ENCODE results near the gene LRP1B.

DNA sequence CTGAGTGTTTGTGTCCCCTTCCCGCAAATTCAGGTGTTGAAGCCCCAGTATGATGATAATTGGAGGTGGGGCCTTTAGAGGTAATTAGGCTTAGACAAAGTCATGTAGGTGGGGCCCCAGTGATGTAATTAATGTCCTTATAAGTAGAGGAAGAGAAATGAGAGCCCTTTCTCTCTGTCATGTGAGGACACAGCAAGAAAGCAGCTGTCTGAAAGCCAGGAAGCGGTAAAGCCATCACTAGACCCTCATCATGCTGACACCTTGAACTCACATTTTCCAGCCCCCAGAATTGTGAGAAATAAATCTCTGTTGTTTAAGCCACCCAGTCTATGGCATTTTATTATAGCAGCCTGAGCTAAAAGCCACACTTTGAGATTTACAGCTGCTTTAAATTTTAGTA is 1580.0 kb downstream of the LRP1B start:
- TF ChIP-seq, protein P1, sequence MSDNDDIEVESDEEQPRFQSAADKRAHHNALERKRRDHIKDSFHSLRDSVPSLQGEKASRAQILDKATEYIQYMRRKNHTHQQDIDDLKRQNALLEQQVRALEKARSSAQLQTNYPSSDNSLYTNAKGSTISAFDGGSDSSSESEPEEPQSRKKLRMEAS (IDR thresholded peaks at IDR 0.05), result no peak
- TF ChIP-seq ZBTB7A (IDR thresholded peaks at IDR 0.05; ENCODE audit: low read depth), result no peak
- no peak for TF ChIP-seq CEBPB (IDR thresholded peaks at IDR 0.05)
- no peak for TF ChIP-seq EP300 (IDR thresholded peaks at IDR 0.05; ENCODE audit: borderline replicate concordance)
- no peak for TF ChIP-seq FOXM1 (IDR thresholded peaks at IDR 0.05; ENCODE audit: borderline replicate concordance, low read depth)
- TF ChIP-seq YY1 (IDR thresholded peaks at IDR 0.05; ENCODE audit: low read depth), result no peak
- TF ChIP-seq, protein P2, sequence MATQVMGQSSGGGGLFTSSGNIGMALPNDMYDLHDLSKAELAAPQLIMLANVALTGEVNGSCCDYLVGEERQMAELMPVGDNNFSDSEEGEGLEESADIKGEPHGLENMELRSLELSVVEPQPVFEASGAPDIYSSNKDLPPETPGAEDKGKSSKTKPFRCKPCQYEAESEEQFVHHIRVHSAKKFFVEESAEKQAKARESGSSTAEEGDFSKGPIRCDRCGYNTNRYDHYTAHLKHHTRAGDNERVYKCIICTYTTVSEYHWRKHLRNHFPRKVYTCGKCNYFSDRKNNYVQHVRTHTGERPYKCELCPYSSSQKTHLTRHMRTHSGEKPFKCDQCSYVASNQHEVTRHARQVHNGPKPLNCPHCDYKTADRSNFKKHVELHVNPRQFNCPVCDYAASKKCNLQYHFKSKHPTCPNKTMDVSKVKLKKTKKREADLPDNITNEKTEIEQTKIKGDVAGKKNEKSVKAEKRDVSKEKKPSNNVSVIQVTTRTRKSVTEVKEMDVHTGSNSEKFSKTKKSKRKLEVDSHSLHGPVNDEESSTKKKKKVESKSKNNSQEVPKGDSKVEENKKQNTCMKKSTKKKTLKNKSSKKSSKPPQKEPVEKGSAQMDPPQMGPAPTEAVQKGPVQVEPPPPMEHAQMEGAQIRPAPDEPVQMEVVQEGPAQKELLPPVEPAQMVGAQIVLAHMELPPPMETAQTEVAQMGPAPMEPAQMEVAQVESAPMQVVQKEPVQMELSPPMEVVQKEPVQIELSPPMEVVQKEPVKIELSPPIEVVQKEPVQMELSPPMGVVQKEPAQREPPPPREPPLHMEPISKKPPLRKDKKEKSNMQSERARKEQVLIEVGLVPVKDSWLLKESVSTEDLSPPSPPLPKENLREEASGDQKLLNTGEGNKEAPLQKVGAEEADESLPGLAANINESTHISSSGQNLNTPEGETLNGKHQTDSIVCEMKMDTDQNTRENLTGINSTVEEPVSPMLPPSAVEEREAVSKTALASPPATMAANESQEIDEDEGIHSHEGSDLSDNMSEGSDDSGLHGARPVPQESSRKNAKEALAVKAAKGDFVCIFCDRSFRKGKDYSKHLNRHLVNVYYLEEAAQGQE (IDR thresholded peaks at IDR 0.05; ENCODE audit: low read depth), result no peak
- TF ChIP-seq RAD21 (IDR thresholded peaks at IDR 0.05; ENCODE audit: low read depth), result no peak
- TF ChIP-seq EGR1 (IDR thresholded peaks at IDR 0.05), result no peak
- TF ChIP-seq TAF1 (IDR thresholded peaks at IDR 0.05; ENCODE audit: low read depth), result no peak
- no peak for TF ChIP-seq CREB1 (IDR thresholded peaks at IDR 0.05; ENCODE audit: low read depth)

Data from Ishikawa (cell line).